Omental fat pad (tissue), 4 donors: ENCODE measurements around the gene ARID5B. TPM values are rescaled to one million over a fixed set of nuclear protein-coding genes. Genes with fewer than 3 reads are reported as not detected.

Experiments used
- ATAC-seq: fragments of 150-250 bp; one replicate; pipeline ENCODE4 v1.9.1; 2016; ENCODE audit warnings: mild to moderate bottlenecking, moderate library complexity; ENCODE audit not compliant: low FRiP score
- DNase-seq: peaks from one replicate; pipeline ENCODE4 v3.0.0-alpha.2; 2019; ENCODE audit warnings: low spot score
- total RNA-seq, 4 donors: library from RNA; depleted of rRNA; stranded (reverse); fragments of >200 nt; gene quantifications; one replicate each; pipeline ENCODE4 v1.1.0, GENCODE V29; 2016
- TF ChIP-seq, protein P1 (sequence below), 3 donors: fragments of 450-650 bp; IDR thresholded peaks; one replicate each; pipeline ENCODE4 v1.5.1; 2016 to 2017; ENCODE audit warnings: antibody characterized with exemption in 3 of 3, mild to moderate bottlenecking in 3 of 3, moderate library complexity in 2 of 3

ARID5B gene
- total RNA-seq, 4 donors from 2014 or later = 57.5 to 163 (median 123) TPM

DNA sequence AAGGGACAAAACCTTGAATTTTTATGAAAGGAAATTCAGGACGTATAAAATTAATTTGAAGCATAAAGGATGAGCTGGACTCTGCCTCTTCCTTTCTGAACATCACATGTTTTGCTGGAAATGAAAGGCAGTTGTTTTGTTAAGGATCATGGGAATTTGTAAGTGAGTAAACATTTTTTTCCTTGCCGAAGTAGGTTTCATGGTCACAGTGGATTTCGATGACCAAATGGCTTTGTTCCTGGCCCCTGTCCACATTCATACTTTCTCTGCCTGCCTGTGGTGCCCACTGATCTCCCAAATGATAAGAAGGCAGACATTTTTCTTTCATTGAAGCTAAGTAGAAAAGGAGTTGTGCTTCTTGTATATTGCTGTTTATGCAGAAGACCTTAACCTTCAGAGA, 104.2 kb downstream of the ARID5B start:
- ATAC-seq = no peak
- TF ChIP-seq, protein P1, sequence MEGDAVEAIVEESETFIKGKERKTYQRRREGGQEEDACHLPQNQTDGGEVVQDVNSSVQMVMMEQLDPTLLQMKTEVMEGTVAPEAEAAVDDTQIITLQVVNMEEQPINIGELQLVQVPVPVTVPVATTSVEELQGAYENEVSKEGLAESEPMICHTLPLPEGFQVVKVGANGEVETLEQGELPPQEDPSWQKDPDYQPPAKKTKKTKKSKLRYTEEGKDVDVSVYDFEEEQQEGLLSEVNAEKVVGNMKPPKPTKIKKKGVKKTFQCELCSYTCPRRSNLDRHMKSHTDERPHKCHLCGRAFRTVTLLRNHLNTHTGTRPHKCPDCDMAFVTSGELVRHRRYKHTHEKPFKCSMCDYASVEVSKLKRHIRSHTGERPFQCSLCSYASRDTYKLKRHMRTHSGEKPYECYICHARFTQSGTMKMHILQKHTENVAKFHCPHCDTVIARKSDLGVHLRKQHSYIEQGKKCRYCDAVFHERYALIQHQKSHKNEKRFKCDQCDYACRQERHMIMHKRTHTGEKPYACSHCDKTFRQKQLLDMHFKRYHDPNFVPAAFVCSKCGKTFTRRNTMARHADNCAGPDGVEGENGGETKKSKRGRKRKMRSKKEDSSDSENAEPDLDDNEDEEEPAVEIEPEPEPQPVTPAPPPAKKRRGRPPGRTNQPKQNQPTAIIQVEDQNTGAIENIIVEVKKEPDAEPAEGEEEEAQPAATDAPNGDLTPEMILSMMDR (IDR thresholded peaks at IDR 0.05) = no peak
- no peak for DNase-seq

DNA sequence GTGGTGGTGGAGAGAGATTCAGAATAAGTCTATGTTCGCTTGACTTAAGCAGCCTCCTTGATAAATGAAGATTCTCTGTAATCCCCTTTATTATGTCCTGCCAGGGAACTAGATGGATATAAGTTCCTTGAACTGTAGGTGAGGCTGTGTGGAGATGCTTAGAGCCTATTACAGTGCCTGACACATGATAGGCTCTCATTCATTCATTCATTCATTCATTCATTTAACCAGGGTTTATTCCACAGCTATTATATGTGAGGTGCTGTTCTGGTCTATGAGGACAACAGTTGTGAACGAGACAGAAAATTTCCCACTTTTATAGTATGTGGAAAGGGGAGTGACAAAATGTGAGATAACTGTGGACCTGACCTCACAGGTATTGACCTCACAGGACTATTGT, 105.6 kb downstream of the ARID5B start:
- DNase-seq (no peak), ATAC-seq (no peak)
- TF ChIP-seq, protein P1 (IDR thresholded peaks at IDR 0.05) = no peak

DNA sequence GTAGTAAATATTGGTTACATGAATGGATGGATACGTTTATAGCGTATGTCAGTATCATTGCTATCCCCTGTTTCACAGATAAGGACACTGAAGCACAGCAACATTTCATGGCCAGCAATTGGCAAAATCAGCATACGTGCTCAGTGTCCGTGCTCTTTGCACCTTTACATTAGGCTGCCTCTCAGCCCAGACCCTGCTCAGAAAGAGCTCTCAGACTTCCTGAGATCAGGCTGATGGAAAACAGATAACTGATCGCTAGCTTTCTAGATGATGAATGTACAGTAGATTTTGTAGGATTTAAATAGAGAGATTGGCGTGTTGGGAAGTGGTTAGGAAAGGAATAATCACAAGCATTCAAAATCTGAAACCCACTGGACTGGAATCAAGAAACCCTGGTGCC, 106.7 kb downstream of the ARID5B start:
- TF ChIP-seq, protein P1 (IDR thresholded peaks at IDR 0.05) = no peak
- DNase-seq = no peak
- ATAC-seq = no peak

DNA sequence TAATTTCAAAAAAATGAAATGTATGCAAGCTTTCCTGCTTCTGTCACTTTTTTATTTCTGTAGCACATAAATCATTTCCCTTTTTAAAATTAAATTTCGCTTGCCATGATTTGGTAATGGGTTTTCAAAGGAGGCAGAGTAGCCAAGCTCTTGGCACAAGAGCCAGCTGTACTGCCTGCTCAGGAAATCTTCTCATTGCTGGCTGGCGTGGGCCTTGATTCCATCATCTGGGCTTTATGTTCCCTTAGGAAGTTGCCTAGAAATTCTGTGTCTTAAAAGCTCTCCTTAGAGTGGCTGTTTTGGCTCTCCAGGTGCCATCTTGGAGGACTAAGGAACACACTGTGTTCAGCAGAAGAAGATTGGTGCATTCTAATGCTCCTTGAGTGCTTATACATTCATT, 107.4 kb downstream of the ARID5B start:
- no peak for ATAC-seq
- TF ChIP-seq, protein P1 (IDR thresholded peaks at IDR 0.05) = no peak
- no peak for DNase-seq

DNA sequence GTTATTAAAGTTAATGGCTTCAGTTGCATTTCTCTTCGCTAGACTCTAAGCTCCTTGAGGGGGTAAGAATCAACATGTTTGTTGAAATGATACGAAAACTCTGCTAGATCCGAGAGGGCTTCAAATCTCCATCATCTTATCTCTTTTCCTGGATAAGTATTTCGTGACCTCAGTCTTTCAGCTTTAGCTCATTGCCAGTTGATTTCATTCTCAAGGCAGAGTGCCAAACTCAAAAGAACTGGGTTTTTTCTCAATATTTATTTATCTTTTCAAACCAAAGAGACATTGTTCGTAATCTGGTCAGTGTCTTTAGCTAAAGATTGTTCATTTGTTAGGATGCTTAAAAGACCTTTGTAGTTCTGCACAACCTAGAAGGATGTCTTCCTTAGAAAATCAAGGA, 108.9 kb downstream of the ARID5B start:
- DNase-seq (no peak), ATAC-seq (no peak)
- TF ChIP-seq, protein P1 (IDR thresholded peaks at IDR 0.05) = no peak

DNA sequence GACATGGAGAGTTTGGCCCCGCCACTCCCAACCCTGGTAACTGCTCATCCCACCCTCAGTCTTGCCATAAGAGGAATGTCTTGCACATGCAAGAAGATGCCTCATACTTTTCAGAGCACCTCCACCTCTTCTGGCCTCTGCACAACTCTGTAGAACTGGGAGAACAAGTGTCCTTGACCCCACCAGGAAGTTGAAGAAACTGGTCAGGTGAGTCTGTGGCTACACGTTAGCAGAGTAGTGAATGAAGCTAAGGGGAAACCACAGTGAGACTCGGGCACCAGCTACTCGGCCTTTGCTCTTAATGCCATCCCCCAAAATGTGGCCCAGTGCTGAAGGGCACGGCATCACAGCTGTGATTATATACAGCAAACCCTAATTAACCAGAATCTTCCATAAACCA, 110.1 kb downstream of the ARID5B start:
- TF ChIP-seq, protein P1 (IDR thresholded peaks at IDR 0.05) = no peak
- DNase-seq = no peak
- no peak for ATAC-seq

DNA sequence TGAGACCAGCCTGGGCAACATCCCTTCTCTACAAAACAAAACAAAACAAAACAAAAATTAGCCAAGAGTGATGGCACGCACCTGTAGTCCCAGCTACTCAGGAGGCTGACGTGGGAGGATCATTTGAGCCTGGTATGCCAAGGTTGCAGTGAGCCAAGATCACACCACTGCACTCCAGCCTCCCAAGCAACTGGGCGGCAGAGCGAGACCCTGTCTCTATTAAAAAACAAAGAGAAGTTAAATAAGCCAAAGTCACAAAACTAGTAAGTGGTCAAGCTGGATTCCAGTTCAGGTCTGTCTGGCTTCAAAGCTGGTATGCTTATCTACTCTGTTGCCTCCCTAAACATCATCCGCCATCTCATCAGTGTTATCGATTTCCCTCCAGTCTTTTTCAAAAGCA, 110.8 kb downstream of the ARID5B start:
- TF ChIP-seq, protein P1 (IDR thresholded peaks at IDR 0.05) = no peak
- ATAC-seq (no peak), DNase-seq (no peak)
